Measurements from ENCODE around the gene UQCC3. TPM values are rescaled to one million over a fixed set of nuclear protein-coding genes. Genes with fewer than 3 reads are reported as not detected.
"Not testable (repeated sequence)": the region's sequence is repeated elsewhere in the genome, so short reads cannot be mapped to it uniquely, and the experiment has no call there.

The UQCC3 gene
- total and polyA plus RNA-seq, 9 of the 15 experiments (the other 6 are each of a cell fraction or from before 2014, with no cell fraction given), result 3.3 to 44.3 (median 8.0) TPM

DNA sequence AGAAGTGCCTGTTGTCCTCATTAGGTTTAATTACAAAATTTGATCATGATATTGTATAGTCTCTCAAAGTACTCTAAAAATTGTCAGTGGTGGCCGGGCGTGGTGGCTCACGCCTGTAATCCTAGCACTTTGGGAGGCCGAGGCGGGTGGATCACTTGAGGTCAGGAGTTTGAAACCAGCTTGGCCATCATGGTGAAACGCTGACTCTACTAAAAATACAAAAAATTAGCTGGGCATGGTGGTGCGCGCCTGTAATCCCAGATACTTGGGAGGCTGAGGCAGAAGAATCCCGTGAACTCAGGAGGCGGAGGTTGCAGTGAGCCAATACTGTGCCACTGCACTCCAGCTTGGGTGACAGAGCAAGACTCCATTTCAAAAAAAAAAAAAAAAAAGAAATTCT is 3.9 kb downstream of the UQCC3 start:
- H3K4me2 ChIP-seq (ENCODE audit: insufficient read depth, low read length); DNase-seq (ENCODE audit: extremely low read depth in 1 of 4, low spot score in 3 of 4); FAIRE-seq; H3K27me3 ChIP-seq (ENCODE audit: control insufficient read depth in 2 of 2, insufficient read depth in 2 of 2, low read length in 2 of 2); ATAC-seq; H3K27ac ChIP-seq (ENCODE audit: extremely low read depth, low read depth, low read length); CTCF ChIA-PET (ENCODE audit: low intra/inter-chr PET ratio); H3K9me1 ChIP-seq (ENCODE audit: control insufficient read depth, insufficient read depth, low read length); in situ Hi-C loops (cut with MboI); H3K9me3 ChIP-seq (replicated peaks; ENCODE audit: control insufficient read depth, insufficient read depth, low read depth, low read length); H4K20me1 ChIP-seq (replicated peaks; ENCODE audit: control insufficient read depth, insufficient read depth, low read length); BruUV-seq (replicated peaks); intact Hi-C loops (cut with micrococcal nuclease); H2AFZ ChIP-seq (ENCODE audit: low read depth, low read length); H3K4me3 ChIP-seq; H3K9ac ChIP-seq (ENCODE audit: insufficient read depth in 1 of 2, low read depth in 2 of 2, low read length in 2 of 2): not testable (repeated sequence)
- peak; percentile 47 for TF ChIP-seq MAFG (tag; conservative IDR thresholded peaks at IDR 0.05)
- TF ChIP-seq C11orf30 (IDR thresholded peaks at IDR 0.05; ENCODE audit: low read depth), result peak; percentile 58
- peak; percentile 71 for TF ChIP-seq ZNF316 (IDR thresholded peaks at IDR 0.05)
- POLR2A ChIA-PET, result interaction anchor here (1.0 to 5.4 kb wide), 7 partner anchors 10 to 166 kb away, joined by 3 to 57 read pairs (median 5); partner anchors contain the start of genes C11orf98, CSKMT and HNRNPUL2
- H3K36me3 ChIP-seq (ENCODE audit: control insufficient read depth, insufficient read depth, low read length), result peaks cover 51% of the 10 kb centered on the region
- 88% methylated on average over 10 of the region's 10 CpGs for WGBS (ENCODE audit: insufficient coverage, low coverage, missing lambda C conversion rate)
- H3K79me2 ChIP-seq (ENCODE audit: control insufficient read depth, insufficient read depth, low read length), result peaks cover 75% of the 10 kb centered on the region
- peaks cover 31 to 56% of the 10 kb centered on the region in 2 experiments; a peak in 4 of 5 replicates for H3K4me1 ChIP-seq (replicated peaks in 1 of 2; ENCODE audit: control insufficient read depth in 2 of 2, insufficient read depth in 2 of 2, low read length in 2 of 2)

DNA sequence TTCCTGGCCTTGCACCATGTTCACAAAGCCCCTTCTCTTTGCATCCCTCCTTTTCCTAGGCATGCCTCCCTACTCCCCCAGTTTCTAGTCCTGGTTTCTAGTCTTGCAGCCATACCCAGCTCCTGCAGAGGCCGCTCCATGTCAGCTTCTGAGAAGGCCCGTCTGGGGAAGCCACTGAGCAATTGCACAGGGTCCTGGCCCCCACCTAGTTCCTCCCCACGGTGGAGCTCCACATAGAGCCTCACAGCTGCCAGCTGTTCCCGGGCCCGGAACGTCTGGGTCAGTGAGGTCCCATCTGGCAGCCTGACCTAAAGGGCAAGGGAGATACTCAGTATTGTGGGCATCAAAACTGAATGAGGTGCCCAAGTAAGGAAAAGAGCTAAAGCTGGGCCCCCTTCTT is 5.2 kb downstream of the UQCC3 start:
- FAIRE-seq, result no peak
- H3K9me1 ChIP-seq (ENCODE audit: control insufficient read depth, insufficient read depth, low read length), result no peaks in the 10 kb centered on the region
- H3K27ac ChIP-seq (ENCODE audit: extremely low read depth, low read depth, low read length), result no peak overlapping the region
- no peak for ATAC-seq
- peaks cover 63% of the 10 kb centered on the region for H3K79me2 ChIP-seq (ENCODE audit: control insufficient read depth, insufficient read depth, low read length)
- peak overlapping the region; percentile 77 to 85; a peak in 2 of 4 replicates for H3K9ac ChIP-seq (ENCODE audit: insufficient read depth in 1 of 2, low read depth in 2 of 2, low read length in 2 of 2)
- H3K4me3 ChIP-seq, result no peak overlapping the region
- H4K20me1 ChIP-seq (replicated peaks; ENCODE audit: control insufficient read depth, insufficient read depth, low read length), result no peaks in the 10 kb centered on the region
- peaks cover 51% of the 10 kb centered on the region for H3K36me3 ChIP-seq (ENCODE audit: control insufficient read depth, insufficient read depth, low read length)
- TF ChIP-seq SRF (CRISPR knock-in tag; IDR thresholded peaks at IDR 0.05) (no peak), XRCC3 (IDR thresholded peaks at IDR 0.05) (no peak), SMC3 (conservative IDR thresholded peaks at IDR 0.05; ENCODE audit: insufficient read depth, low read depth, low read length) (0 out of 2 replicates have a peak, but pooled peaks have one; percentile 7), RAD21 (CRISPR knock-in tag; conservative IDR thresholded peaks at IDR 0.05 in 1 of 2, IDR thresholded peaks at IDR 0.05 in 1 of 2) (peak in 1 of 2 experiments; percentile 22; a peak in 1 of 4 replicates), ZBTB7A (IDR thresholded peaks at IDR 0.05; ENCODE audit: borderline replicate concordance, control insufficient read depth, low read depth, low read length) (peak; percentile 67; the same call in 1 of the 2 replicates), RBFOX2 (IDR thresholded peaks at IDR 0.05; ENCODE audit: low read depth, low read length) (peak; percentile 31; the same call in 1 of the 2 replicates), POLR2G (IDR thresholded peaks at IDR 0.05; ENCODE audit: low read depth, low read length) (0 out of 2 replicates have a peak, but pooled peaks have one; percentile 23)
- TF ChIP-seq, protein P1, sequence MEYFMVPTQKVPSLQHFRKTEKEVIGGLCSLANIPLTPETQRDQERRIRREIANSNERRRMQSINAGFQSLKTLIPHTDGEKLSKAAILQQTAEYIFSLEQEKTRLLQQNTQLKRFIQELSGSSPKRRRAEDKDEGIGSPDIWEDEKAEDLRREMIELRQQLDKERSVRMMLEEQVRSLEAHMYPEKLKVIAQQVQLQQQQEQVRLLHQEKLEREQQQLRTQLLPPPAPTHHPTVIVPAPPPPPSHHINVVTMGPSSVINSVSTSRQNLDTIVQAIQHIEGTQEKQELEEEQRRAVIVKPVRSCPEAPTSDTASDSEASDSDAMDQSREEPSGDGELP (CRISPR knock-in tag; IDR thresholded peaks at IDR 0.05; ENCODE audit: borderline replicate concordance), result peak; percentile 52; the same call in 1 of the 2 replicates
- TF ChIP-seq, protein P2, sequence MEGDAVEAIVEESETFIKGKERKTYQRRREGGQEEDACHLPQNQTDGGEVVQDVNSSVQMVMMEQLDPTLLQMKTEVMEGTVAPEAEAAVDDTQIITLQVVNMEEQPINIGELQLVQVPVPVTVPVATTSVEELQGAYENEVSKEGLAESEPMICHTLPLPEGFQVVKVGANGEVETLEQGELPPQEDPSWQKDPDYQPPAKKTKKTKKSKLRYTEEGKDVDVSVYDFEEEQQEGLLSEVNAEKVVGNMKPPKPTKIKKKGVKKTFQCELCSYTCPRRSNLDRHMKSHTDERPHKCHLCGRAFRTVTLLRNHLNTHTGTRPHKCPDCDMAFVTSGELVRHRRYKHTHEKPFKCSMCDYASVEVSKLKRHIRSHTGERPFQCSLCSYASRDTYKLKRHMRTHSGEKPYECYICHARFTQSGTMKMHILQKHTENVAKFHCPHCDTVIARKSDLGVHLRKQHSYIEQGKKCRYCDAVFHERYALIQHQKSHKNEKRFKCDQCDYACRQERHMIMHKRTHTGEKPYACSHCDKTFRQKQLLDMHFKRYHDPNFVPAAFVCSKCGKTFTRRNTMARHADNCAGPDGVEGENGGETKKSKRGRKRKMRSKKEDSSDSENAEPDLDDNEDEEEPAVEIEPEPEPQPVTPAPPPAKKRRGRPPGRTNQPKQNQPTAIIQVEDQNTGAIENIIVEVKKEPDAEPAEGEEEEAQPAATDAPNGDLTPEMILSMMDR (IDR thresholded peaks at IDR 0.05 in 2 of 3, conservative IDR thresholded peaks at IDR 0.05 in 1 of 3; ENCODE audit: insufficient read depth in 2 of 3, low read depth in 1 of 3, low read length in 3 of 3), result peak; percentile 39 to 49 (median 48); a peak in 4 of 6 replicates
- DNase-seq (ENCODE audit: extremely low read depth in 1 of 4, low spot score in 3 of 4), result no peak
- intact Hi-C loops (cut with micrococcal nuclease) (no loop called here), in situ Hi-C loops (cut with MboI) (no loop called here)
- ChIA-PET CTCF (ENCODE audit: low intra/inter-chr PET ratio) (no interaction called here), POLR2A (interaction anchor here (0.6 to 5.4 kb wide), 15 partner anchors 8 to 243 kb away, joined by 3 to 57 read pairs (median 3); partner anchors contain the start of genes C11orf98, CSKMT, HNRNPUL2 and LRRN4CL)
- no peaks in the 10 kb centered on the region for H3K9me3 ChIP-seq (replicated peaks; ENCODE audit: control insufficient read depth, insufficient read depth, low read depth, low read length)
- 44% methylated on average over 6 of the region's 6 CpGs for WGBS (ENCODE audit: insufficient coverage, low coverage, missing lambda C conversion rate)
- no peaks in the 10 kb centered on the region for H3K27me3 ChIP-seq (ENCODE audit: control insufficient read depth in 2 of 2, insufficient read depth in 2 of 2, low read length in 2 of 2)
- BruUV-seq (replicated peaks), result no TSS peak
- H3K4me2 ChIP-seq (ENCODE audit: insufficient read depth, low read length), result peak overlapping the region; percentile 83; the same call in 1 of the 2 replicates
- H2AFZ ChIP-seq (ENCODE audit: low read depth, low read length), result no peak overlapping the region
- peaks cover 37 to 56% of the 10 kb centered on the region in 2 experiments; a peak in 4 of 5 replicates for H3K4me1 ChIP-seq (replicated peaks in 1 of 2; ENCODE audit: control insufficient read depth in 2 of 2, insufficient read depth in 2 of 2, low read length in 2 of 2)
